ENCODE results near the gene OR10W1.

The OR10W1 gene

GRCh38 chr11:58275002-58275401, 6.9 kb upstream of the OR10W1 start:
- no peak for TF ChIP-seq ZNF423 (tag by site-specific recombination; IDR thresholded peaks at IDR 0.05)
- no peak for TF ChIP-seq ZNF426 (tag by site-specific recombination; IDR thresholded peaks at IDR 0.05)
- TF ChIP-seq ZNF211 (tag by site-specific recombination; IDR thresholded peaks at IDR 0.05; ENCODE audit: low read depth), result no peak
- TF ChIP-seq ZNF629 (tag by site-specific recombination; IDR thresholded peaks at IDR 0.05), result no peak
- TF ChIP-seq ZNF138 (tag by site-specific recombination; IDR thresholded peaks at IDR 0.05; ENCODE audit: borderline replicate concordance), result no peak
- no peak for TF ChIP-seq ZXDB (tag by site-specific recombination; IDR thresholded peaks at IDR 0.05)
- TF ChIP-seq, protein P1, sequence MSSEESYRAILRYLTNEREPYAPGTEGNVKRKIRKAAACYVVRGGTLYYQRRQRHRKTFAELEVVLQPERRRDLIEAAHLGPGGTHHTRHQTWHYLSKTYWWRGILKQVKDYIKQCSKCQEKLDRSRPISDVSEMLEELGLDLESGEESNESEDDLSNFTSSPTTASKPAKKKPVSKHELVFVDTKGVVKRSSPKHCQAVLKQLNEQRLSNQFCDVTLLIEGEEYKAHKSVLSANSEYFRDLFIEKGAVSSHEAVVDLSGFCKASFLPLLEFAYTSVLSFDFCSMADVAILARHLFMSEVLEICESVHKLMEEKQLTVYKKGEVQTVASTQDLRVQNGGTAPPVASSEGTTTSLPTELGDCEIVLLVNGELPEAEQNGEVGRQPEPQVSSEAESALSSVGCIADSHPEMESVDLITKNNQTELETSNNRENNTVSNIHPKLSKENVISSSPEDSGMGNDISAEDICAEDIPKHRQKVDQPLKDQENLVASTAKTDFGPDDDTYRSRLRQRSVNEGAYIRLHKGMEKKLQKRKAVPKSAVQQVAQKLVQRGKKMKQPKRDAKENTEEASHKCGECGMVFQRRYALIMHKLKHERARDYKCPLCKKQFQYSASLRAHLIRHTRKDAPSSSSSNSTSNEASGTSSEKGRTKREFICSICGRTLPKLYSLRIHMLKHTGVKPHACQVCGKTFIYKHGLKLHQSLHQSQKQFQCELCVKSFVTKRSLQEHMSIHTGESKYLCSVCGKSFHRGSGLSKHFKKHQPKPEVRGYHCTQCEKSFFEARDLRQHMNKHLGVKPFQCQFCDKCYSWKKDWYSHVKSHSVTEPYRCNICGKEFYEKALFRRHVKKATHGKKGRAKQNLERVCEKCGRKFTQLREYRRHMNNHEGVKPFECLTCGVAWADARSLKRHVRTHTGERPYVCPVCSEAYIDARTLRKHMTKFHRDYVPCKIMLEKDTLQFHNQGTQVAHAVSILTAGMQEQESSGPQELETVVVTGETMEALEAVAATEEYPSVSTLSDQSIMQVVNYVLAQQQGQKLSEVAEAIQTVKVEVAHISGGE (tag by site-specific recombination; conservative IDR thresholded peaks at IDR 0.05; ENCODE audit: low read depth), result no peak
- no peak for TF ChIP-seq ZNF530 (tag by site-specific recombination; IDR thresholded peaks at IDR 0.05; ENCODE audit: low read depth)
- no peak for TF ChIP-seq ZNF248 (tag by site-specific recombination; IDR thresholded peaks at IDR 0.05)
- TF ChIP-seq ZNF501 (tag by site-specific recombination; IDR thresholded peaks at IDR 0.05), result no peak
- TF ChIP-seq ZNF621 (tag by site-specific recombination; IDR thresholded peaks at IDR 0.05), result no peak
- no peak for TF ChIP-seq ZFP3 (tag by site-specific recombination; IDR thresholded peaks at IDR 0.05; ENCODE audit: low read depth)
- TF ChIP-seq ZNF223 (tag by site-specific recombination; IDR thresholded peaks at IDR 0.05), result no peak
- no peak for TF ChIP-seq PRDM4 (tag by site-specific recombination; IDR thresholded peaks at IDR 0.05)
- TF ChIP-seq FEZF1 (tag by site-specific recombination; IDR thresholded peaks at IDR 0.05), result no peak
- TF ChIP-seq ZNF394 (tag by site-specific recombination; IDR thresholded peaks at IDR 0.05; ENCODE audit: borderline replicate concordance), result no peak
- CTCF ChIA-PET, result no interaction called here

DNA sequence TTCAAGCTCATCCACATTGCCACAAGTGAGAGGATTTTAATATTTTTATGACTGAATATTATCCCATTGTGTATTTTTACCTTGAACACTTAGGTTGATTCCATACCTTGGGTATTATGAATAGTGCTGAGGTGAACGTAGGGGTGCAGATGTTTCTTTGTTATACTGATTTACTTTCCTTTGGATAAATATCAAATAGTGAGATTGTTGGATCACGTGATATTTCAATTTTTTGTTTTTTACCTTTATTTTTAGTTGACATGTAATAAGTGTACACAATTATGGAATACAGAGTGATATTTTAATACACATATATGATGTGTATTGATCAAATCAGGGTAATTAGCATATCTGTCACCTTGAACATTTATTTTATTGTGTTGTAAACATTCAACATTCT, 8.1 kb downstream of the OR10W1 start:
- no peaks in the 10 kb centered on the region for H3K36me3 ChIP-seq (ENCODE audit: control insufficient read depth in 2 of 2, insufficient read depth in 1 of 2, low read length in 2 of 2)
- no peak overlapping the region for H3K27ac ChIP-seq (ENCODE audit: extremely low read depth, low read depth, low read length)
- ChIA-PET POLR2A (no interaction called here), CTCF (interaction anchor here (0.7 kb wide), 1 partner anchor 1493 kb away, joined by 3 read pairs; no protein-coding TSS in a partner anchor)
- H3K4me1 ChIP-seq (ENCODE audit: control insufficient read depth, insufficient read depth, low read length), result no peaks in the 10 kb centered on the region
- H3K9me3 ChIP-seq (ENCODE audit: control insufficient read depth, insufficient read depth, low read depth, low read length), result no peaks in the 10 kb centered on the region
- H3K4me3 ChIP-seq (ENCODE audit: low read depth, low read length), result no peak overlapping the region
- TF ChIP-seq ZNF133 (tag by site-specific recombination; IDR thresholded peaks at IDR 0.05) (no peak), ZNF777 (tag by site-specific recombination; IDR thresholded peaks at IDR 0.05; ENCODE audit: borderline replicate concordance) (no peak), ZBTB21 (tag by site-specific recombination; IDR thresholded peaks at IDR 0.05) (no peak), AEBP2 (tag by site-specific recombination; IDR thresholded peaks at IDR 0.05; ENCODE audit: borderline replicate concordance) (no peak), ZBTB48 (tag by site-specific recombination; IDR thresholded peaks at IDR 0.05) (no peak), ZNF366 (tag by site-specific recombination; conservative IDR thresholded peaks at IDR 0.05) (no peak), ZNF10 (tag by site-specific recombination; IDR thresholded peaks at IDR 0.05) (no peak)
- TF ChIP-seq, protein P2, sequence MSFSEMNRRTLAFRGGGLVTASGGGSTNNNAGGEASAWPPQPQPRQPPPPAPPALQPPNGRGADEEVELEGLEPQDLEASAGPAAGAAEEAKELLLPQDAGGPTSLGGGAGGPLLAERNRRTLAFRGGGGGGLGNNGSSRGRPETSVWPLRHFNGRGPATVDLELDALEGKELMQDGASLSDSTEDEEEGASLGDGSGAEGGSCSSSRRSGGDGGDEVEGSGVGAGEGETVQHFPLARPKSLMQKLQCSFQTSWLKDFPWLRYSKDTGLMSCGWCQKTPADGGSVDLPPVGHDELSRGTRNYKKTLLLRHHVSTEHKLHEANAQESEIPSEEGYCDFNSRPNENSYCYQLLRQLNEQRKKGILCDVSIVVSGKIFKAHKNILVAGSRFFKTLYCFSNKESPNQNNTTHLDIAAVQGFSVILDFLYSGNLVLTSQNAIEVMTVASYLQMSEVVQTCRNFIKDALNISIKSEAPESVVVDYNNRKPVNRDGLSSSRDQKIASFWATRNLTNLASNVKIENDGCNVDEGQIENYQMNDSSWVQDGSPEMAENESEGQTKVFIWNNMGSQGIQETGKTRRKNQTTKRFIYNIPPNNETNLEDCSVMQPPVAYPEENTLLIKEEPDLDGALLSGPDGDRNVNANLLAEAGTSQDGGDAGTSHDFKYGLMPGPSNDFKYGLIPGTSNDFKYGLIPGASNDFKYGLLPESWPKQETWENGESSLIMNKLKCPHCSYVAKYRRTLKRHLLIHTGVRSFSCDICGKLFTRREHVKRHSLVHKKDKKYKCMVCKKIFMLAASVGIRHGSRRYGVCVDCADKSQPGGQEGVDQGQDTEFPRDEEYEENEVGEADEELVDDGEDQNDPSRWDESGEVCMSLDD (tag by site-specific recombination; IDR thresholded peaks at IDR 0.05), result no peak

More at GRCh38 chr11:58275002-58275401, 6.9 kb upstream of the OR10W1 start:
- POLR2A ChIA-PET, result no interaction called here
- no peaks in the 10 kb centered on the region for H3K9me3 ChIP-seq (ENCODE audit: control insufficient read depth, insufficient read depth, low read depth, low read length)
- no peaks in the 10 kb centered on the region for H3K36me3 ChIP-seq (ENCODE audit: control insufficient read depth in 2 of 2, insufficient read depth in 1 of 2, low read length in 2 of 2)
- no peak overlapping the region for H3K4me3 ChIP-seq (ENCODE audit: low read depth, low read length)
- no peak overlapping the region for H3K27ac ChIP-seq (ENCODE audit: extremely low read depth, low read depth, low read length)
- H3K4me1 ChIP-seq (ENCODE audit: control insufficient read depth, insufficient read depth, low read length), result no peaks in the 10 kb centered on the region

All from HEK293 (cell line).